A549 (cell line): Measurements from ENCODE around the gene TRDN. TPM values are rescaled to one million over a fixed set of nuclear protein-coding genes. Genes with fewer than 3 reads are reported as not detected.

Experiments
- ATAC-seq, 2 experiments: fragments of 200-7000 bp in 1 of 2; fragments of >200 bp in 1 of 2; cut with Nextera tagmentation in 1 of 2; cut with Tn5 transposase in 1 of 2; 3 replicates each; pipeline versions ENCODE4 v1.8.0 to v1.9.1; 2018 to 2020; ENCODE audit warnings: mild to moderate bottlenecking in 1 of 2, moderate library complexity in 1 of 2
- CTCF ChIA-PET: fragments of 300-600 bp; sonication (Branson Sonifier 250); formaldehyde crosslinking; extraction: SDS; loops from one replicate; lab custom pipeline; 2021; ENCODE audit warnings: antibody characterized with exemption, inconsistent platforms; lab: Yijun Ruan, JAX
- POLR2A ChIA-PET: fragments of 350-600 bp; formaldehyde crosslinking; extraction: SDS; loops from one replicate; lab custom pipeline; 2021; ENCODE audit warnings: antibody characterized with exemption, inconsistent platforms; lab: Yijun Ruan, JAX
- DNase-seq, 2 experiments: peaks; one replicate each; pipeline versions ENCODE4 v3.0.0 to v3.0.0-alpha.2; 2011 to 2016; ENCODE audit warnings: low read depth in 1 of 2, low spot score in 1 of 2
- FAIRE-seq: peaks from 2 replicates; lab custom pipeline; 2011; peaks lifted over from hg19 to GRCh38; lab: Jason Lieb, UNC
- H3K27ac ChIP-seq, 2 experiments: fragments of >200 bp; sonication (Bioruptor Twin); formaldehyde crosslinking; 3 replicates each; pipeline ENCODE4 v1.5.1; 2016 to 2017
- H3K4me1 ChIP-seq: fragments of >200 bp; sonication (Bioruptor Twin); formaldehyde crosslinking; 3 replicates; pipeline ENCODE4 v1.6.1; 2016
- H3K4me2 ChIP-seq: fragments of >200 bp; sonication (Bioruptor Twin); formaldehyde crosslinking; 3 replicates; pipeline ENCODE4 v1.6.1; 2016
- H3K4me3 ChIP-seq: fragments of >200 bp; sonication (Bioruptor Twin); formaldehyde crosslinking; 3 replicates; pipeline ENCODE4 v1.5.1; 2016
- H3K9me3 ChIP-seq: fragments of >200 bp; sonication (Bioruptor Twin); formaldehyde crosslinking; 3 replicates; pipeline ENCODE4 v1.6.1; 2016
- BCL3 ChIP-seq: fragments of >200 bp; sonication (Bioruptor Twin); formaldehyde crosslinking; IDR thresholded peaks from 3 replicates; pipeline ENCODE4 v1.6.1; 2016
- CEBPB ChIP-seq, 2 experiments: fragments of >200 bp in 1 of 2; sonication (Bioruptor Twin) in 1 of 2; formaldehyde crosslinking in 1 of 2; IDR thresholded peaks; 2 replicates each; pipeline ENCODE4 v1.6.1; 2012 to 2016
- E2F6 ChIP-seq: IDR thresholded peaks from 2 replicates; pipeline ENCODE4 v1.6.1; 2012; ENCODE audit warnings: low read depth, borderline replicate concordance
- EHF ChIP-seq: fragments of 250-450 bp; sonication (Bioruptor Pico); IDR thresholded peaks from 2 replicates; pipeline ENCODE4 v1.5.0; 2020; ENCODE audit warnings: mild to moderate bottlenecking
- ELK1 ChIP-seq: fragments of 150-350 bp; IDR thresholded peaks from 2 replicates; pipeline ENCODE4 v1.6.1; 2014; ENCODE audit warnings: low read depth, mild to moderate bottlenecking, low read length
- FOXS1 ChIP-seq: fragments of 250-450 bp; sonication (Bioruptor Pico); IDR thresholded peaks from 2 replicates; pipeline ENCODE4 v1.5.0; 2020; ENCODE audit warnings: mild to moderate bottlenecking, moderate library complexity
- HDAC2 ChIP-seq: fragments of 200-600 bp; sonication (generic); IDR thresholded peaks from 2 replicates; pipeline ENCODE4 v1.6.1; 2016
- HMGXB4 ChIP-seq: fragments of 250-450 bp; sonication (Bioruptor Pico); IDR thresholded peaks from 2 replicates; pipeline ENCODE4 v1.5.0; 2021; ENCODE audit warnings: mild to moderate bottlenecking, moderate library complexity, borderline replicate concordance
- HOXB5 ChIP-seq: fragments of 250-450 bp; sonication (Bioruptor Pico); IDR thresholded peaks from 2 replicates; pipeline ENCODE4 v1.5.0; 2020; ENCODE audit warnings: mild to moderate bottlenecking, moderate library complexity
- JUNB ChIP-seq: fragments of >200 bp; sonication (Bioruptor Twin); formaldehyde crosslinking; IDR thresholded peaks from 2 replicates; pipeline ENCODE4 v1.6.1; 2016
- KDM5A ChIP-seq: fragments of 200-600 bp; sonication (generic); IDR thresholded peaks from 2 replicates; pipeline ENCODE4 v1.6.1; 2016; ENCODE audit warnings: antibody characterized with exemption, mild to moderate bottlenecking
- MAX ChIP-seq: IDR thresholded peaks from 2 replicates; pipeline ENCODE4 v1.6.1; 2012
- MYC ChIP-seq: IDR thresholded peaks from 2 replicates; pipeline ENCODE4 v1.6.1; 2012; ENCODE audit warnings: mild to moderate bottlenecking, inconsistent platforms, low read length, improper control_type of control experiment, borderline replicate concordance
- NFE2L2 ChIP-seq: fragments of 150-350 bp; conservative IDR thresholded peaks from 2 replicates; pipeline ENCODE4 v1.6.1; 2014; ENCODE audit warnings: low read length
- NR3C1 ChIP-seq: fragments of >200 bp; sonication (Bioruptor Twin); formaldehyde crosslinking; IDR thresholded peaks from 3 replicates; pipeline ENCODE4 v1.6.1; 2017
- PBX3 ChIP-seq: IDR thresholded peaks from 2 replicates; pipeline ENCODE4 v1.6.1; 2012
- PHF8 ChIP-seq: fragments of 200-600 bp; sonication (generic); IDR thresholded peaks from 2 replicates; pipeline ENCODE4 v1.6.1; 2016; ENCODE audit warnings: low read depth, mild to moderate bottlenecking, antibody characterized with exemption, moderate library complexity, borderline replicate concordance
- ZSCAN20 ChIP-seq: fragments of 250-450 bp; sonication (Bioruptor Pico); IDR thresholded peaks from 2 replicates; pipeline ENCODE4 v1.8.0; 2022; ENCODE audit warnings: mild to moderate bottlenecking, moderate library complexity
- WGBS: methylation state at CpG from one replicate; pipeline ENCODE4 v1.1.6; 2017; ENCODE audit errors: missing lambda C conversion rate; 5-methylcytosine and 5-hydroxymethylcytosine counted together
- polyA plus RNA-seq, 4 experiments: library from polyadenylated mRNA; depleted of rRNA in 3 of 4; stranded (reverse); fragments of >200 nt; fragmentation: RNase III in 1 of 4; extraction: RNeasy Plus Mini Kit Qiagen cat#74134 plus additional on column Dnase treatment in 1 of 4; gene quantifications; 2 replicates in 3 of 4; 3 replicates in 1 of 4; pipeline ENCODE4 v1.2.3, GENCODE V29; 2011 to 2017

The TRDN gene
- polyA plus RNA-seq, 2 of the 4 experiments (the other 2 are of a cell fraction), result not detected

GRCh38 chr6:123588546-123588895, 48.2 kb downstream of the TRDN start:
- CTCF ChIA-PET, result interaction anchor here (1.0 kb wide), 1 partner anchor 69 kb away, joined by 4 read pairs; no protein-coding TSS in a partner anchor

More at GRCh38 chr6:123588546-123588895, 48.2 kb downstream of the TRDN start:
- WGBS, result 6% methylated on average over 1 of the region's 1 CpG
- Histone ChIP-seq H3K4me2 (no peak overlapping the region), H3K4me3 (no peak overlapping the region), H3K27ac (no peak overlapping the region), H3K4me1 (no peaks in the 10 kb centered on the region), H3K9me3 (no peaks in the 10 kb centered on the region)
- ATAC-seq (no peak), FAIRE-seq (no peak), DNase-seq (no peak)
- POLR2A ChIA-PET, result no interaction called here
- TF ChIP-seq MYC (no peak), HMGXB4 (CRISPR knock-in tag) (no peak), ZSCAN20 (no peak), HOXB5 (CRISPR knock-in tag) (no peak), NFE2L2 (no peak), MAX (no peak), PBX3 (no peak), NR3C1 (no peak), HDAC2 (no peak), E2F6 (no peak), CEBPB (IDR thresholded peaks at IDR 0.05) (no peak), KDM5A (no peak), FOXS1 (CRISPR knock-in tag) (no peak), BCL3 (no peak), EHF (CRISPR knock-in tag) (no peak), PHF8 (no peak), JUNB (no peak), ELK1 (no peak)
